ENCODE measurements around the gene JAK1. TPM values are rescaled to one million over a fixed set of nuclear protein-coding genes. Genes with fewer than 3 reads are reported as not detected.

The JAK1 gene
- total RNA-seq, 1 donor from 2014 or later = 94.1 TPM

DNA sequence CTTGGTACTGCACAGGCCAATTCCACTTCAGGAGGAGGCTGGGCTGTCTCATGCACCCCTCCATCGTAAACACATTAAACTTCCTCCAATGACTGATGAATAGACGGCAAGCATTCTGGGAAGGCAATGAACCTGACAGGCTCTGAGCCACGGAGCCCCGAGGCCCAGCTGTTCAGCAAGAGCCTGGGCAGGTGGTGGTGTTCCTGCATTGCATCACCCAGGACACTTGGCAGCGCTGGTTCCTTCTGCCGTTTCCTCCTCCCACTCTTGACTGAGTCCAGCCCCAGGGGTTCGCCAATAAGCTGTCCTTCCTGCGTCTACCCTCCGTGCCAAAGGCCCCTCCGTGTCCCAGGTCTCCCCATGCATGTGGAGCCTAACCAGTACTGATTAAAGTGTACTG is 109.8 kb downstream of the JAK1 start:
- intact Hi-C loops (cut with DNase I) = no loop called here
- ATAC-seq (ENCODE audit: poor library complexity) (peak; percentile 30), DNase-seq (no peak)

DNA sequence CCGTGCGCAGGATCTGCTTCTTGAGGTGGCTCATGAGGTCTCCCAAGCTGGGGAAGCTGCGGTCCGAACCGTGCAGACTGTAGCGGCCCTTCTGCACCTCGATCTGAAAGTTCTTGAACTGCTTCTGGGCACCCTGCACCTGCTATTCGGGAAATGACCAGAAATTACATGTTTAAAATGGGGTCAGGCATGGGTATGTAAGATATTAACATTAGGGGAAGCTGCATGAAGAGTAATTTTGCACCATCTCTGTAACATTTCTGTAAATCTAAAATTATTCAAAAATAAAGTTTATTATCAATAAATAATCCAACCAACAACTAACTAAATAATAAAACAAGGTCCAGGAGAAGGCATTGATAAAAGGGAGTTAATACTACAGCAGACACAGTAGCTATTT is 110.8 kb downstream of the JAK1 start:
- intact Hi-C loops (cut with DNase I) = no loop called here
- no peak for DNase-seq
- ATAC-seq (ENCODE audit: poor library complexity) = no peak

DNA sequence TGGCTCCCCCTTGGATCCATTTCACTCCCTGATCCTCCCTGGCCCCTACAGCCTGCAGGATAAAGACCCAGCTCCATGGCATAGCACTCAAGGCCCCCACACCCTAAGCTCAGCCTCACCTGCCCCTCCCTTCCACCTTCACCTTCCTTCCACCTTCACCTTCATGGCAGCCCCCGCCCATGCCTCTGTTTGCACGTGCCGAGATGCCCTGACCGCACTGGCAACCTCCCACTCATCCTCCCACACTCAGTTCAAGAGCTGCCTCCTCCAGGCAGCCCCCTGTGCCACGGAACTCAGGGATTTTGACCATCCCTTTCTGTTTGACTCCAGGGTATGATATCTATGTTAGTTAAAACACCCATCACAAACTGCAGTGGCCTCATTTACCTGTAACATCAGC is 111.7 kb downstream of the JAK1 start:
- intact Hi-C loops (cut with DNase I) = no loop called here
- DNase-seq (no peak), ATAC-seq (ENCODE audit: poor library complexity) (no peak)

DNA sequence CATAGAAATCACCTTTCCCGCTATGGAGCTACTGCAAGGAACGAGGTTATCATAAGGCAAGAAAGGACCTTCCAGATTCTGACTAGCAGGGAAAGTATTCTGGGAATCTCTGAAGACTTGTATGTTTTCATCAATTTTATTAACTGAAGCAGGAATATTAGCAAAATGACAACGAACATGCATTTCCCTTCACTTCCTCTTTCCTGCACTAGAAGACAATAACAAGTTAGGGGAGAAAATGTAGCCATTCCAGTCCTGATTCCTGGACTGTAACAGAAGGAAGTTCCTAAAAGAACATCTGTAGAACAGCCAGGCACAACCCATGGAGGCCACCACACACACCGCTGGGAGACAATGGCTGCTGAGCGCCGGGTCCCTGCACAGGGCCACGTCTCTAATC is 114.7 kb downstream of the JAK1 start:
- DNase-seq = no peak
- intact Hi-C loops (cut with DNase I) = no loop called here
- no peak for ATAC-seq (ENCODE audit: poor library complexity)

DNA sequence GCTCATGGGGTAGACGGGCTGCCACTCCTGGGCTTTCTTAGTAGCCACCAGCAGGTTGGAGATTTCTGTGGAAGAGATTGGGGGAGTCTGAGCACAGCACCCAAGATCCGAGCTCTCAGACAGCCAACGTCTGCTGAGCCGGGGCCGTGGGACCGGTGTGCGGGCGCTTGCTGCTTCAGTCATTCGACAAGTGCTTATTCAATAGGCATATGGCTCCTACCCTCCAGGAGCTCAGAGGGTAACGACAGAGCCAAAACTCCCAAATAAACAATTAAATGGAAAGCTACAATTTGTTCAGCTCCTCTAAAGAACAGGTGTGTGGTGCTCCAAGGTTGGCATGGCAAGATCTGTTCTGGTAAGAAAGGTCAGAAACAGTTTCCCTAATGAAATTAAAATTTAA is 115.5 kb downstream of the JAK1 start:
- no peak for DNase-seq
- no peak for ATAC-seq (ENCODE audit: poor library complexity)
- intact Hi-C loops (cut with DNase I) = no loop called here

DNA sequence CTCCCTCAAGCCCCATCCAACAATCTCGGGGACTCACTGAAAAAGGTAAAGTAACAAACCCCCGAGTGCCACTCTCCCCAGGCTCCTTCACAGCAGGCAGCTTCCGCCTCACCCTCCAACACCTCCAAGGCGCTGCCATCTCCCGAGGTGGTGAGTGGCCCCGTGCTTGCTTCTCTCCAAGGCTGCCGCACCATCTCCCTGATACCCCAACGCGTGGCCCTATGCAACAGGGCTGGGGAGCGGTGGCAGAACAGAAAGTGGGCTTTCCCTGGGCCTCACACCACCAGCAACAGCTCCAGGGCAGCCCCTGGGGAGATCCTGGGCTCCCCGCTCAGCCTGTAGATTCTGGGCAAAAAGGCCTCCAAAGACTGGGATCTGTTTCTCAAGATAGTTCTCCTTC is 116.4 kb downstream of the JAK1 start:
- intact Hi-C loops (cut with DNase I) = no loop called here
- ATAC-seq (ENCODE audit: poor library complexity) = no peak
- DNase-seq = no peak

DNA sequence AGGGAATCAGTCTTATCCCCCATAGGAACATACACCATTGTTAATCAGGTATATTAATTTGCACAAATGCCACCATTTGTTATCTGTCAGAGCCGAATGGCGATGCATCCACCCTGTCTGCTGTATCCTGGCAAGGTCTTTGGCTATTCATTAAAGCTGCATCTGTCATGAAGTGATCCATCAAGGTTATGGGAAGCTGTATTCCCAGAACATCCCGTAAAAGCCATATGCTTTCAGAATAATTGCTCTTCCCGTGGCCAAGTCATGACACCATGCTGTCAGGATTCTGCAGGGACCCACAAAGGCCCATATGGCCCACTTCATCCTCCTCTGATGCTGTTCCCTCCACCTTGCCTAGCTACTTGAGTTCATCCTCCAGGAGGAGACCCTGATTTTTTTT is 117.5 kb downstream of the JAK1 start:
- ATAC-seq (ENCODE audit: poor library complexity) (no peak), DNase-seq (no peak)
- intact Hi-C loops (cut with DNase I) = no loop called here

DNA sequence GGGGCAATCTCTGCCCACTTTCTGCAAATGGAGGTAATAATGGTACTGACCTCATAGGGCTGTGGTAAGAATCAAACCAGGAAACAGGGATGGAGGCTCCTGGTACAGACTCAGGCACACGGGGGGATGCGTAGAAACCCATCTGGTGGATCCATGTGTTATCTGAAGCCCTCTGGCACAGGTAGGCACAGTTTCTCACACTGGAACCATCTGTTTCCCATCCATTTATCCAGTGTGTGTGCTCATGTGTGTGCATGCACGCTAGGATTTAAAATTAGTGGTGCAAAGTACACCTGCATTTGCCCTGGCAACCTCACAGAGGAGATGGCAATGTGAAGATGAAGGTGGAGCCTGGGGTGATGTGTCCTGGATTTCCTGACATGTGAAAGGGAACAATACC is 118.2 kb downstream of the JAK1 start:
- intact Hi-C loops (cut with DNase I) = no loop called here
- ATAC-seq (ENCODE audit: poor library complexity) (no peak), DNase-seq (no peak)

DNA sequence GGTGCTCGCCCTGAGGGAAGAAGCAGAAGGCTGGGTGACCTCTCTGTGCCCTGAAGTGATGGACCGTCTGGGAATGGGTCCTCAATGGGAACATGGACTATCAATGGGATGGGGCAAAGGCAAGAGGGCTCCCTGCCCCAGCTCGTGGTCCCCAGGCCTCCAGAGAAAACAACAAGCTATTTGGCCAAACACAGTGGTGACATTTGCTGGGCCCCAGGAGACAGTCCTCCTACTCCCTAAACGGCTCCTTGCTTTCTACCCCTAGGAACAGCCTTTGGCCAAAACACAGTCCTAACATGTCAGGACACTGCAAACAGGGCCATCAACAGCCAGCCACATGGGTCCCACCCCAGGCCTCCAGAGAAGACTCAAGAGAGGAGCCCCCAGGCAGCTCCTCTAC is 118.7 kb downstream of the JAK1 start:
- DNase-seq (no peak), ATAC-seq (ENCODE audit: poor library complexity) (no peak)
- intact Hi-C loops (cut with DNase I) = no loop called here

DNA sequence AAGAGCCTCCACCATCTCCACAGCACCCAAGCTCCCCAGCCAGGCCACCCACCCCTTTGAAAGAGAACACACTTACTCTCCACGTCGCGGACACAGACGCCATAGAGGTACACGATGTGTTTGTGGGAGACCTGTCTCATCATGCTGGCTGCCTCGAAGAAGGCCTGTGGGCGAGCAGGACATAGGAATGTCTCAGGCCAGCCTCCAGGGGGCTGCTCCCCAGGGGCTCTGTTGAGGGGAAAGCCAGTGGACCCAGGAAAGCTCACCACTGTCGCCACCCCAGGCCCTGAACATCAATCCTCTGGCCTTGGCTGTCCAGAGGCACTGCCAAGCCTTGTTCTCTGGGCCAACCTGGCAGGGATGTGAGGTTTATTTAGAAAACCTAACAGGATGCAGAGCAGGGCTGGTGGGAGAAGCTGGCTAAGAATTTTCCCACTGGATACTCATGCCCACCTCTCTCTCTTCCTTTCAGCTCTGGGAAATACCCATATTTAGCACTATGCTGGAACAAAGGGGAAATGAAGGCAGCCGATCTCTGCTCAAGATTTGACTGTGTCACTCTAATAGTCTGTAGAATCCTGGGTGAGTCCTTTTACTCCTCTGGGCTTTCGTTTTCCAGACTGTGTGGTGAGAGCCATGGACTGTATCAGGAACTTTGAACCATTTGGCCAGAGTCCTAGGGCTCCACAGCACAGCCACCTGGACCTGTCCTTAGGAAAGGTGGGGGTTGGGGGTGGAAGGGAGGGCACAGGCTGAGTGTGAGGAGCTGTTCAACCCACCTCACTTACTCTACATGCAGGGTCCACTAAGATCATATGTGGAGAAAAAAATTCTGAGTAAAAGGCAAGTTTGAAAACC is 119.5 kb downstream of the JAK1 start:
- no peak for ATAC-seq (ENCODE audit: poor library complexity)
- intact Hi-C loops (cut with DNase I) = no loop called here
- no peak for DNase-seq

DNA sequence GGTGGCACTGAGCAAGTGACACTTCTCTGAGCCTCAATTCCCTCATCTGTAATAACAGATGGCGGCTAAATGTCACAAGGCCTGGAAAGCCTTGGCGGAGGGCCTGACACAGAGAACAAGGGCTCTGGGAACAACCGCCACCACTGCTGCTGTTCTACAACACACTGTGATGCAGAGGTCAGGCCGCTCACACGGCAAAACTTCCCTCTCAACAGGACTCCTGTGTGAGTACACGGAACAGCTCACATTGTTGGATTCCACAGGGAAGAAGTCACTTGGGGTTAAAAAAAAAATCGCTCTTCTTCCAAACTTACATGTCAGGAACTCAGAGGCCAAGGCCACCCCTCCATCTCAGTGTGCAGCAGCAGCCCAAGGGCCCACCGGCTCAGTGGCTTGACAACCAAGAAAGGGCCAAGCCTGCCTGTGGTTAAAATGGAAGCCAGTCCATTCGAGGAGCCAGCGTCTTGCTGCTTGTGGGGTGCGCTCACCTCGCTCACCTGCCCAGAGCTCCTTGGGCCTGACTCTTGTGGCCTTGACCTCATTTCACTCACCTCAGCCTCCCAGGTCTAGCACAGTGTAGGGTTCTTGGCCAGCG is 120.4 kb downstream of the JAK1 start:
- DNase-seq (no peak), ATAC-seq (ENCODE audit: poor library complexity) (no peak)
- intact Hi-C loops (cut with DNase I) = no loop called here

DNA sequence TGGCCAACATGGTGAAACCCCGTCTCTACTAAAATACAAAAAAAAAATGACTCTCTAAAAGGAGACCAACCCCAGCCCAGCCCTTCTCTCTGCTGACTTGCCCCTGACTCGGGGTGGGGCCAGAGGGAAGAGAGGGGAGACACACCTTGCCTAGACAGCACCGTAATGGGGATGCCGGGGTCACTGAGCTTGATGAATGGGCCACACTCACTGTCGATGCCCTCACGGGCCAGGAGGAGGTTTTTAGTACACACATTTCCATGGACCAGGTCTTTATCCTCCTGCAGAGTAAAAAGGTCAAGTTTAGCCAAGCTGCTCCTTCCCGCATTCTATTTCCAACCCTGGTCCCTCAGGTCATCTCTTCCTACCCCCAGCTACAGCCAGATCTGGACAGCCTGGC is 121.7 kb downstream of the JAK1 start:
- DNase-seq (no peak), ATAC-seq (ENCODE audit: poor library complexity) (no peak)
- intact Hi-C loops (cut with DNase I) = no loop called here

DNA sequence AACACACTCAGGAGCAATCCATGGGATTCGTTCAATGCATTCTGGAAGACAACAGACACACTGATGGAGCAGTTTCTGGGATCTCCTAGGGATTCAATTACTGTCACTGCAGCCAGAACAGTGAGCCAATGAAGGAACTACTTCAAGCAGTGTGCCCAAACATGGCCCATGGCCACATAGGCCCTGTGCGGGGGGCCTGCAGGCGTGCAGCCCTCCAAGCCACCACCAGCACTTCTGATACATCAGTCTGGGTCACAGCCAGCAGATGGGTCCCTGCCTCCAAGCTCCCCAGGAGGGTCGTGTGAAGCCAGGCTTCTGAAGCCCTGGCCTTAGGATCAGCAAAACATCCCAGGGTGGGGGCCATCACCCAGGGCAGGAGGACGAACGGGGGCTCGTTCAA is 122.2 kb downstream of the JAK1 start:
- ATAC-seq (ENCODE audit: poor library complexity) (no peak), DNase-seq (no peak)
- intact Hi-C loops (cut with DNase I) = no loop called here

DNA sequence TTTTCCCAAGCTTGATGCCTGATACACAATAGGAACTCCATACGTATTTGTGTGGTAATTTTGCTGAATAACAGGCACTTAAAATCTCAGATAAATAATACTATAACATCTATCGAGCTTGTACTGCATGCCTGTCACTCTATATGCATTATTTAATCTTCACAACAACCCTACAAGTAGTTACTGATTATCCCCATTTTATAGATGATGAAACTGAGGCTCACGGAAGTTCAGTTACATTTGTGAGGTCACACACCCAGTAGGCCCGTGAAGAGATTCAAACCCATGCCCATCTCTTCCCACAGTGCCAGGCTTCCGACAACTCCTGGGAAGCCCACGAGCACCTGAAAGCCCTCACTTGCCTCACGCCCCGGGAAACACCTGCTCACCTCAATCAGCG is 122.7 kb downstream of the JAK1 start:
- no peak for DNase-seq
- intact Hi-C loops (cut with DNase I) = no loop called here
- no peak for ATAC-seq (ENCODE audit: poor library complexity)

DNA sequence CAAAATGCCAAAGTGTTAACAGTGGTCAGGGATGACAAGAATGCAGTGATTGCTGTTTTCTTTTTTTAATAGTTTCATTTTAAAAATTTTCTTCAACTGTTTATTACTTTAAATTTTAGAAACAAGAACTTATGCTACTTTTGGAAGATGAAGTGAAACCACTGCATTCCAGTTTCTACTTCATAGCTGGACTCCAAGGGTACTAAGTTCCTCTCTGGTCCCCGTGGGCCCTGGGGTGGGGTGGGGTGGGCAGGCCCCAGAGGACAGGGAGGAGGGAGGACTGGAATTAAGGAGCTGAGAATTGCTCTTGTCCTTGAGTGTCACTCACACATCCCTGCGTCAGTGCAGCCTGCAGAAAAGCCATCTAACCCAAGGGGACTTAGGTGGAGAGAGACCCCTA is 124.1 kb downstream of the JAK1 start:
- no peak for ATAC-seq (ENCODE audit: poor library complexity)
- intact Hi-C loops (cut with DNase I) = no loop called here

DNA sequence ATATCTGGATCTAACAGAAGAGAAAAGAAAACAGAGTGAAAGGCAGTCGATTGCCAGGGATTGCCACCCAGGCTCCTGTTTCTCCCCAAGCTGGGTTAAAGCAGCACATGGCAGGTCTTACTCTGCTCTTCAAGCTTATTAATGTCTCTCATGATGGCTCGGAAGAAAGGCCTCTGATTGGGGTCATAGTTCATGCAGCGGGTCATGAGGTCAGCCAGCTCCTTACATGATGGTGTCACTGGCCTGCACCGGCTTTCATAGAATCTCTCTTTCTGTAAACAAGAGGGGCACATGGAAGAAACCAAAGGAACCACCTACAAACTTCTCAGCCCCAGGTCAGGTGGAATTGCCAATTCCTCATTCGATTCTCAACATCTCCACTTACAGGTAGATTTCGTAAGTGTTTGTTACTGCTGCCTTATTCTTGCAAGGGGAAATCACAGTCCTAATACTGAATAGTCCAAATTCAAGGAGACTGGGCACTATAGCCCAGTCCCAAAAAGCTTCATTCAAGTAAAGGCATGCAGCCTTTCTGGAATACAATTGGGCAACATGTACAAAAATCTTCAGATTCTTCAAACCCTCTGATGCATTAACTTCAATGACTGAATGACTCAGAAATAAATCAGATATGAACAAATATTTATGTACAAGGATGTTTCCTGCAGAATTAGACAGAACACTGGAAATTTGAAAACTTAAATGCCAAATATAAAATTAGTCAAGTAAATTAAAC is 124.9 kb downstream of the JAK1 start:
- intact Hi-C loops (cut with DNase I) = no loop called here
- no peak for ATAC-seq (ENCODE audit: poor library complexity)
- DNase-seq = no peak

More for the DNA sequence above, 124.1 kb downstream of the JAK1 start:
- no peak for DNase-seq

DNA sequence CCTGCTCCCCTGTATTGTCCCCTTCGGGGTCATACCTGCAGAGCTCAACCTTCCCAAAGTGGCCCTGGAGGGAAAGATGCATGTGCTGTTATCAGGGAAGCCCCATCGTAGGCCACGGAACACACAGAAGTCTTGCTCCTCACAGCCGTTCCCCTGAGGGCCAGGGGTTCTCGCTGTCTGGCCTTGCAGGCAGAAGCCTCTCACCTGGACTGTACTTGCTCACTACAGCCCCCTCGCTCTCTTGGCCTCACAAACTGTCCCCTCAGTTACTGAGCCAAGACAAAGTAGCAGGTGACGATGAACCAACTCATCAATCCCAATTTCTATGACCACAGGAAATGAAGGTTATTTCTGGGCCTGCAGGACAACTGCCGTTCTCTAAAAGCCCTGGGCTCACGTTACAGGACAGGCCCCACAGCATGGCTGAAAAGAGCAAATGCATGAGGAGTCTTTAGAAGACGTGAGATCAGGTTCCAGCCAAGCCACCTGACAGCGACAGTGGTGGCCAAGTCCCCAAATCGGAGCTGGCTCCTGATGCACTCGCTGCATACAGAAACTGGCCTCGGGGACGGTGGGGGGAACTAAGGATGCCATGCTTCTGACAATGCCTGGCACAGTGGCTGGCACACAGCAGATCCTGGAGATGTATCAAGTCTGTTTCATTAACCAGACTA is 126.5 kb downstream of the JAK1 start:
- intact Hi-C loops (cut with DNase I) = no loop called here
- ATAC-seq (ENCODE audit: poor library complexity) (no peak), DNase-seq (no peak)

DNA sequence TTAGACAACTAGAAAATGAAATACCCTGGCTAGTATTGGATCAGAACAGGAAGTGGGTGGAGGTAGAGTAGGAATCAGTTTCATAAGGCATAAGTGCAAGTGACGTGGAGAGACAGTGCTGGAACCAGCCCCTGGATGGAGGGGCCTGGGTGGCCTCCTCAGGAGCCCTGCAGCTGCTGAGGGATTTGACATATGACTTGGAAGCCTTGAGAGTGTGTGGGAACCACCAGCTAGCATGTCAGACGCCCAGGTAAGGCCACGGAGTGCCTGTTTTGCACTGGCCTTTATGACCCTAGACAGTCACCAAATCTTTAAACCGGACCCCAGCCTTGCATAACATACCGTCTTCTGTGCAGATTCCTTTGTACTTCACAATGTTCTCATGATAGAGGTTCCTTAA is 127.1 kb downstream of the JAK1 start:
- DNase-seq (no peak), ATAC-seq (ENCODE audit: poor library complexity) (peak; percentile 7)
- intact Hi-C loops (cut with DNase I) = no loop called here

DNA sequence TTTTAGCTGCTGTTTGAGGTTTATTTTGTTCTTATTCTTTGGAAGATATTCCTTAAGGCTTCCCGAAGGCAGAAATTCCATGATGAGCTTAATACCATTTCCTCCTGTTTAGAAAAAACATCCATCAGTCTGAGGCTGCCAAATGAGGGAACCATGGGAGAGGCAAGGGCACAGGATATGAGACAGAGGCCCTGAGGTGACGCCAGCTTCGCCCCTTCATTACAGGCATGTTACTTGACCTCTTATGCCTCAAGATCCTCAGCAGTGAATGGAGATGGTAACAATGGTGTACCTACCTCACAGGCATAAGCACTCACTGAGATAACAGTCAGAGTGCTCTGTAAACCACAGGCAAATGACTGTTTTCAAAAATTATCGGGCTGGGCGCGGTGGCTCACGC is 127.9 kb downstream of the JAK1 start:
- ATAC-seq (ENCODE audit: poor library complexity) (no peak), DNase-seq (no peak)
- intact Hi-C loops (cut with DNase I) = no loop called here

DNA sequence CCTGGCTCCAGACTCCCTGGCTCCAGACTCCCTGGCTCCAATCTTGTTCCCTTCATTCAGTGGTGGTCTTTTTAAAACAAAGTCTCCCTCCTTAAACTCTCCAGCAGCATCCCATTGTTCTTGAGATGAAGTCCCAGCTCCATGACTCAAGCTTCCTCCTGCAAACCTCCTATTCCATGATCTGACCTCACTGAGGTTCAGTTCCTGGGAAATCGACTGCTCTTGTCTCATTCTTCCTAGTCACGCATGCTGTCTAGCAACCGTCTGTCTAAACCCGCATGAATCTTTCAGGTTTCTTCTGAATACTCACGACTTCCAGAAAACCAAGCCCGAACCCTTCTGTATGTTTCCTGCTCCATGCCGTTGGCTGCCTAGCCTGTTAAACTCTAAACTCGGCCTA is 129.5 kb downstream of the JAK1 start:
- ATAC-seq (ENCODE audit: poor library complexity) (no peak), DNase-seq (no peak)
- intact Hi-C loops (cut with DNase I) = no loop called here
